ENCODE results near the gene PTPRK.

DNA sequence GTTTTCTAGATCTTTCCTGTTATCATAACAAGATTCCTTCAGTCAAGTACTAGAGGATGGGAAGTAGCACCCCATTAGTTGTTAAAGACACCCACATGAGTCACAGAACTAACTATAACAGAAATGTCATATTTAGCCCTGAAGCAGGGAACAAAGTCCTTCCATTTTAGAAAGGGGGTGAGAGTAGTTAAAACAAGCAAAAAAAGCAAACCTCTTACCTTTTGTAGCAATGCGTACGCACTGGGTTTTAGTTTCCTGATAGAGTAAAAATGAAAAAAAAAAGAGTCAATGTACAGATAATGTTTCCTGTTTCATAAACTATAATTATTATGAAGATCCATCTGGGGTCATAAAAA is 455.9 kb downstream of the PTPRK start:
- TF ChIP-seq, protein P1, sequence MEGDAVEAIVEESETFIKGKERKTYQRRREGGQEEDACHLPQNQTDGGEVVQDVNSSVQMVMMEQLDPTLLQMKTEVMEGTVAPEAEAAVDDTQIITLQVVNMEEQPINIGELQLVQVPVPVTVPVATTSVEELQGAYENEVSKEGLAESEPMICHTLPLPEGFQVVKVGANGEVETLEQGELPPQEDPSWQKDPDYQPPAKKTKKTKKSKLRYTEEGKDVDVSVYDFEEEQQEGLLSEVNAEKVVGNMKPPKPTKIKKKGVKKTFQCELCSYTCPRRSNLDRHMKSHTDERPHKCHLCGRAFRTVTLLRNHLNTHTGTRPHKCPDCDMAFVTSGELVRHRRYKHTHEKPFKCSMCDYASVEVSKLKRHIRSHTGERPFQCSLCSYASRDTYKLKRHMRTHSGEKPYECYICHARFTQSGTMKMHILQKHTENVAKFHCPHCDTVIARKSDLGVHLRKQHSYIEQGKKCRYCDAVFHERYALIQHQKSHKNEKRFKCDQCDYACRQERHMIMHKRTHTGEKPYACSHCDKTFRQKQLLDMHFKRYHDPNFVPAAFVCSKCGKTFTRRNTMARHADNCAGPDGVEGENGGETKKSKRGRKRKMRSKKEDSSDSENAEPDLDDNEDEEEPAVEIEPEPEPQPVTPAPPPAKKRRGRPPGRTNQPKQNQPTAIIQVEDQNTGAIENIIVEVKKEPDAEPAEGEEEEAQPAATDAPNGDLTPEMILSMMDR (IDR thresholded peaks at IDR 0.05) = no peak
- no peak for TF ChIP-seq POLR2A (IDR thresholded peaks at IDR 0.05)
